HG03469 (cell line): ENCODE results near the gene KEL.

ENCODE experiments used
- ATAC-seq: cut with Tn5 transposase; IDR thresholded peaks from one replicate; pipeline ENCODE4 v1.9.1; 2021; ENCODE audit warnings: mild to moderate bottlenecking, moderate library complexity, moderate number of reproducible peaks; ENCODE audit not compliant: unreplicated experiment

The KEL gene

GRCh38 chr7:142961595-142961972, 579 bp downstream of the KEL start:
- no peak for ATAC-seq

- ATAC-seq = no peak
Observed at GRCh38 chr7:142960955-142961512, 1.1 kb downstream of the KEL start.

- ATAC-seq = no peak
Observed at GRCh38 chr7:142959202-142959601, 3.0 kb downstream of the KEL start.

GRCh38 chr7:142957723-142958122, 4.4 kb downstream of the KEL start:
- ATAC-seq = no peak

GRCh38 chr7:142956951-142957623, 5.1 kb downstream of the KEL start:
- ATAC-seq = no peak

GRCh38 chr7:142954680-142955268, 7.4 kb downstream of the KEL start:
- no peak for ATAC-seq

GRCh38 chr7:142950235-142950634, 11.9 kb downstream of the KEL start:
- ATAC-seq = no peak

GRCh38 chr7:142948603-142949002, 13.6 kb downstream of the KEL start:
- no peak for ATAC-seq

GRCh38 chr7:142945001-142945400, 17.2 kb downstream of the KEL start:
- ATAC-seq = no peak

GRCh38 chr7:142943706-142944268, 18.4 kb downstream of the KEL start:
- ATAC-seq = no peak

- ATAC-seq = no peak
Observed at GRCh38 chr7:142942746-142943145, 19.4 kb downstream of the KEL start.

GRCh38 chr7:142941541-142941940, 20.6 kb downstream of the KEL start:
- ATAC-seq = no peak

GRCh38 chr7:142940966-142941535, 21.1 kb downstream of the KEL start:
- no peak for ATAC-seq

GRCh38 chr7:142939226-142939910, 22.8 kb downstream of the KEL start, which contains the start of gene LLCFC1:
Gene LLCFC1, plus strand, starts transcription at chr7:142939484. Its CDS starts 138 bp downstream, at chr7:142939622.
- no peak for ATAC-seq

- ATAC-seq = no peak
Observed at GRCh38 chr7:142938611-142939010, 23.6 kb downstream of the KEL start.

GRCh38 chr7:142935941-142936565, 26.1 kb downstream of the KEL start:
- no peak for ATAC-seq

- ATAC-seq = no peak
Observed at GRCh38 chr7:142934056-142934455, 28.1 kb downstream of the KEL start.

- no peak for ATAC-seq
Observed at GRCh38 chr7:142933624-142934023, 28.5 kb downstream of the KEL start, which contains the start of gene TRPV5. Gene TRPV5, minus strand, starts transcription at chr7:142933746. Its CDS starts 287 bp downstream, at chr7:142933459.

- ATAC-seq = no peak
Observed at GRCh38 chr7:142933092-142933475, 29.1 kb downstream of the KEL start.

GRCh38 chr7:142932386-142933091, 29.6 kb downstream of the KEL start:
- ATAC-seq = no peak
